ENCODE data around the gene CTNNBL1. TPM values are rescaled to one million over a fixed set of nuclear protein-coding genes. Genes with fewer than 3 reads are reported as not detected.
A peak's percentile ranks its signal among the peaks of the same experiment; 100 is the strongest.
"Not testable (repeated sequence)": the region's sequence is repeated elsewhere in the genome, so short reads cannot be mapped to it uniquely, and the experiment has no call there.

Gene CTNNBL1
- total RNA-seq, 1 experiment from 2014 or later: 49.1 TPM

GRCh38 chr20:37668166-37668565 is 25.7 kb upstream of the CTNNBL1 start:
- H3K4me3 ChIP-seq: no peak overlapping the region
- no peak overlapping the region for H3K27ac ChIP-seq

GRCh38 chr20:37669062-37669772 is 24.6 kb upstream of the CTNNBL1 start:
- Histone ChIP-seq H3K4me1 (replicated peaks) (peaks cover 6% of the 10 kb centered on the region), H3K27me3 (replicated peaks) (peaks cover 48% of the 10 kb centered on the region), H3K36me3 (no peaks in the 10 kb centered on the region), H3K27ac (no peak overlapping the region), H3K4me3 (no peak overlapping the region), H3K9me3 (replicated peaks) (no peaks in the 10 kb centered on the region)
- peak in 1 of 2 experiments; percentile 14 for DNase-seq (ENCODE audit: low read depth in 1 of 2, low spot score in 2 of 2)

More at GRCh38 chr20:37668166-37668565, 25.7 kb upstream of the CTNNBL1 start:
- Histone ChIP-seq H3K9me3 (replicated peaks) (no peaks in the 10 kb centered on the region), H3K4me1 (replicated peaks) (peaks cover 6% of the 10 kb centered on the region), H3K27me3 (replicated peaks) (peaks cover 49% of the 10 kb centered on the region), H3K36me3 (no peaks in the 10 kb centered on the region)
- no peak for DNase-seq (ENCODE audit: low read depth in 1 of 2, low spot score in 2 of 2)

- peaks cover 6% of the 10 kb centered on the region for H3K4me1 ChIP-seq (replicated peaks)
- H3K36me3 ChIP-seq: no peaks in the 10 kb centered on the region
- H3K27me3 ChIP-seq (replicated peaks): peaks cover 49% of the 10 kb centered on the region
- no peaks in the 10 kb centered on the region for H3K9me3 ChIP-seq (replicated peaks)
- DNase-seq (ENCODE audit: low read depth in 1 of 2, low spot score in 2 of 2): no peak
- H3K27ac ChIP-seq: no peak overlapping the region
- H3K4me3 ChIP-seq: no peak overlapping the region
These were observed 24.0 kb upstream of the CTNNBL1 start for GRCh38 chr20:37669773-37670236.

DNA sequence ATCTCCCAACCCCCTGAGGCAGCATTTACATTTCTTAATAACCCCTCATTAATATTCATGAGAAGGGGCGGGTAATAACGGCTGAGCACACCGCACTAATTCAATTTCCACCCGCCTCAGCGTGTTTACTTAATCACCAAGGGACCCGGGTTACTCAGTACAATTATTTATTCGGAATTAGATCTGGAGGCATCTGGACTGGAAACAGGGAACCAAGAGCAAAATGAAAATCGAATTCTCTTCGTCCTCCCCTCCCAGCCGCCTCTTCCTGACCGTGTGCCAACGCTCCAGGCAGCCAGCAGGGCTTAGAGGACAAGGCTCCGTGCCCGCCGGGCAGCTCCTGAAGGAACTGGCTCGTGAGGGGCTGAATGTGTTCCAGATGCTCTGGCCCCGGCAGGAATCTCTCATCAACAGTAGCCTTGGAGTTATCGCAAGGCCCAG is 23.5 kb upstream of the CTNNBL1 start:
- no peak overlapping the region for H3K4me3 ChIP-seq
- DNase-seq (ENCODE audit: low read depth in 1 of 2, low spot score in 2 of 2): peak in 1 of 2 experiments; percentile 9
- H3K36me3 ChIP-seq: no peaks in the 10 kb centered on the region
- H3K9me3 ChIP-seq (replicated peaks): no peaks in the 10 kb centered on the region
- H3K27me3 ChIP-seq (replicated peaks): peaks cover 54% of the 10 kb centered on the region
- H3K27ac ChIP-seq: no peak overlapping the region
- H3K4me1 ChIP-seq (replicated peaks): peaks cover 6% of the 10 kb centered on the region

GRCh38 chr20:37672143-37672542 is 21.7 kb upstream of the CTNNBL1 start:
- DNase-seq (ENCODE audit: low read depth in 1 of 2, low spot score in 2 of 2): no peak
- H3K4me1 ChIP-seq (replicated peaks): peaks cover 6% of the 10 kb centered on the region
- H3K27me3 ChIP-seq (replicated peaks): peaks cover 57% of the 10 kb centered on the region

DNA sequence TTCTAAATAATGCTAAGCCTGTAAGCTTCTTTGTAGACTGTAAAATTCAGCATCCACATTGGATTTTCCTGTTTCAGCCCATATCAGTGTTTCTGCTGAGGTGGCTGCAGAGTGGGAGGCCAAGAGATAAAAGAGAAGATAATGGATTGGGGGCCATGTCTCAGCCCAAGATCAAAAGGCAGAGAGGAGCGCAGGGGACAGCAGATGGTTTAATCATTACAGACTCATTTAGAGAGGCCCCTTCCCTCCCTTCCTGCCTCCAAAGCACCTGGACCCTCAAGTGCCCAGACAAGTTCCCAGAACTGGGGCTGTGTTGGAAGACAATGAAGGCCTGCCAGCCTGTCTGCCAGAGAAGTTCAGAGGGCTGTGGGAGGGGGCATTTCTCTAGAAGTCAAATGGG is 20.4 kb upstream of the CTNNBL1 start:
- DNase-seq (ENCODE audit: low read depth in 1 of 2, low spot score in 2 of 2): no peak
- H3K9me3 ChIP-seq (replicated peaks): no peaks in the 10 kb centered on the region
- H3K4me1 ChIP-seq (replicated peaks): peaks cover 6% of the 10 kb centered on the region
- H3K27me3 ChIP-seq (replicated peaks): peaks cover 70% of the 10 kb centered on the region
- no peaks in the 10 kb centered on the region for H3K36me3 ChIP-seq
- no peak overlapping the region for H3K27ac ChIP-seq
- H3K4me3 ChIP-seq: no peak overlapping the region

More at GRCh38 chr20:37672143-37672542, 21.7 kb upstream of the CTNNBL1 start:
- H3K9me3 ChIP-seq (replicated peaks): no peaks in the 10 kb centered on the region
- no peaks in the 10 kb centered on the region for H3K36me3 ChIP-seq
- no peak overlapping the region for H3K4me3 ChIP-seq
- H3K27ac ChIP-seq: no peak overlapping the region

- no peak for DNase-seq (ENCODE audit: low read depth in 1 of 2, low spot score in 2 of 2)
- Histone ChIP-seq H3K36me3 (no peaks in the 10 kb centered on the region), H3K9me3 (replicated peaks) (no peaks in the 10 kb centered on the region), H3K4me1 (replicated peaks) (peaks cover 8% of the 10 kb centered on the region; the same call in 1 of the 2 replicates), H3K27me3 (replicated peaks) (peaks cover 53% of the 10 kb centered on the region), H3K27ac (no peak overlapping the region), H3K4me3 (no peak overlapping the region)
These were observed 17.4 kb upstream of the CTNNBL1 start for GRCh38 chr20:37676440-37676839.

DNA sequence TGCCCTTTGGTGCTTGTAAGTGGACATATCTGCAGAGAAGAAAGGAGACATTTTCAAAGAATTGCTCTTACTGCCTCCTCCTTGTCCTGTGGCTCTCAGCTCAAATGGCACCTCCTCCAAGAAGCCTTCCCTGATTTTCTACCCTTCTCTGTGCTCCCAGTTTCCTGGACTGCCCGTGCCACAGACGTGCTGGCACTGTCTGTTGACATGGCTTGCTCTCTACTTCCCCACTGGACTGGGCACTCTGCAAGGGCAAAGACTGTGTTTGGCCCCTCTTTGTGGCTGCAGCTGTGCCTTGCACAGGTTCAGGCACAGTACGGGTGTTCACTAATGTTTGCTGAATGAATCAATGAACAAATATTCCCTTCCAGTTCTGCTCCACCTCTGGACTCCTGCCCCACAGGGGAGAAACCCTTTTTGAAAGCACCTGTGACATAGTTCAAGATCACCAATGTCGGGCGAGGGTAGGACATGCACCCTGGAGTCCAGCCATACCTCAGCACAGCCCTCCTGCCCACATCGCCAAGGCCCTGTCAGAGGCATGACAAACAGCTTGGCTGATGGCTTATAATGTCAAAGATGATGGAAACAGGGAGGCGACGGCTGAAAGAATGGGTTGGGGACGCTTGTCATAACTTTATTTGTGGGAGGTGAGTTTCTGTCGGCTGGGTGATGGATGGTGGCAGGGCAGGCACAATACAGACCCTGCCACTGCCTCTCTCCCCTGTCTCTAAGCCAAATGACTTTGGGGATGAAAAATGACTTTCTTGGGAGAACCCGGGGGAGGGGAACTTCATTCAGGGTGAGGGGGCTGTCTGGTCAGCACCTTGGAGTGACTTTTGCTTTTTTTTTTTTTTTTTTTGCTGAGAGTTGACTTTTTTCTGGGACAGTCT is 15.6 kb upstream of the CTNNBL1 start:
- Histone ChIP-seq H3K9me3 (replicated peaks) (no peaks in the 10 kb centered on the region), H3K27me3 (replicated peaks) (peaks cover 42% of the 10 kb centered on the region), H3K4me1 (replicated peaks) (peaks cover 8% of the 10 kb centered on the region; the same call in 1 of the 2 replicates), H3K27ac (no peak overlapping the region), H3K36me3 (no peaks in the 10 kb centered on the region), H3K4me3 (no peak overlapping the region)
- no peak for DNase-seq (ENCODE audit: low read depth in 1 of 2, low spot score in 2 of 2)

GRCh38 chr20:37679751-37680150 is 14.1 kb upstream of the CTNNBL1 start:
- not testable (repeated sequence) for DNase-seq (ENCODE audit: low read depth in 1 of 2, low spot score in 2 of 2); H3K4me3 ChIP-seq; H3K27ac ChIP-seq; H3K4me1 ChIP-seq (replicated peaks); H3K9me3 ChIP-seq (replicated peaks); H3K36me3 ChIP-seq
- peaks cover 47% of the 10 kb centered on the region for H3K27me3 ChIP-seq (replicated peaks)

- Histone ChIP-seq H3K27me3 (replicated peaks) (peaks cover 41% of the 10 kb centered on the region), H3K9me3 (replicated peaks) (no peaks in the 10 kb centered on the region), H3K4me1 (replicated peaks) (peaks cover 8% of the 10 kb centered on the region; the same call in 1 of the 2 replicates), H3K27ac (no peak overlapping the region), H3K4me3 (no peak overlapping the region), H3K36me3 (no peaks in the 10 kb centered on the region)
- DNase-seq (ENCODE audit: low read depth in 1 of 2, low spot score in 2 of 2): no peak
These were observed 13.4 kb upstream of the CTNNBL1 start for GRCh38 chr20:37680420-37680819.

GRCh38 chr20:37681384-37682112 is 12.3 kb upstream of the CTNNBL1 start:
- Histone ChIP-seq H3K27me3 (replicated peaks) (peaks cover 41% of the 10 kb centered on the region), H3K9me3 (replicated peaks) (no peaks in the 10 kb centered on the region), H3K36me3 (no peaks in the 10 kb centered on the region), H3K4me1 (replicated peaks) (peaks cover 8% of the 10 kb centered on the region; the same call in 1 of the 2 replicates), H3K4me3 (no peak overlapping the region), H3K27ac (no peak overlapping the region)
- no peak for DNase-seq (ENCODE audit: low read depth in 1 of 2, low spot score in 2 of 2)

GRCh38 chr20:37683146-37683545 is 10.7 kb upstream of the CTNNBL1 start:
- not testable (repeated sequence) for H3K9me3 ChIP-seq (replicated peaks); DNase-seq (ENCODE audit: low read depth in 1 of 2, low spot score in 2 of 2); H3K36me3 ChIP-seq; H3K4me1 ChIP-seq (replicated peaks); H3K4me3 ChIP-seq; H3K27ac ChIP-seq
- H3K27me3 ChIP-seq (replicated peaks): peaks cover 37% of the 10 kb centered on the region

DNA sequence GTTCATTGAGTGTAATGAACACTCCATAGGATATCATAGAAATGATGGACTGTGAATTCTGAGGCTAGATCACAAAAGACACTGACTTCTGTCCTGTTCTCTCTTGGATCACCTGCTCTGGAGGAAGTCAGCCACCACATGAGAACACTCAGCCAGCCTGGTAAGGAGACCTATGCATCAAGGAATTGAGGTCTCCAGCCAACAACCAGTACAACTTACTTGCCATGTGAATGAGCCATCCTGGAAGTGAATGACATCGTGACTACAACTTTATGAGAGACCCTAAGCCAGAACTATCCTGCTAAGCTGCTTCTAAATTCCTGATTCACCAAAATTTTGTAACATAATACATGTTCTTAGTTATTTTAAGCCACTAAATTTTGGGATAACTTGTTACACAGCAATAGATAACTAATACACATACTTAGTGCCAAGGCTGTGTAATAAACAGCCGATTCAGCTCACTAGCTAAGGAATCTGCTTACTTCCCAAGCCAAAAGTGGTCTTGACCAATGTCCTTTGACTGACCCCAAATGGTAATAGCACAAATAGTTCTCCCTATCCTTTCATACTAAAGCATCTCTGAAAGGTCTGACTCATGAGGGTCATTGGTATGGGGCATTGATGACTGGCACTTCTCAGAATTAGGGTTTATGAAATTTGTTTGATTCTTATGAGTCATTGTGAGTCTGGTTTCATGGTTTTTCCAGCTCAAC is 6.9 kb upstream of the CTNNBL1 start:
- Histone ChIP-seq H3K27ac (no peak overlapping the region), H3K9me3 (replicated peaks) (no peaks in the 10 kb centered on the region), H3K4me3 (no peak overlapping the region), H3K36me3 (no peaks in the 10 kb centered on the region), H3K27me3 (replicated peaks) (peaks cover 49% of the 10 kb centered on the region), H3K4me1 (replicated peaks) (no peaks in the 10 kb centered on the region)
- DNase-seq (ENCODE audit: low read depth in 1 of 2, low spot score in 2 of 2): no peak

Data from SJSA1 (cell line).